ENCODE results near the gene BRD1.

GRCh38 chr22:49738566-49738965 lies 89.1 kb downstream of the BRD1 start:
- TF ChIP-seq, protein P1, sequence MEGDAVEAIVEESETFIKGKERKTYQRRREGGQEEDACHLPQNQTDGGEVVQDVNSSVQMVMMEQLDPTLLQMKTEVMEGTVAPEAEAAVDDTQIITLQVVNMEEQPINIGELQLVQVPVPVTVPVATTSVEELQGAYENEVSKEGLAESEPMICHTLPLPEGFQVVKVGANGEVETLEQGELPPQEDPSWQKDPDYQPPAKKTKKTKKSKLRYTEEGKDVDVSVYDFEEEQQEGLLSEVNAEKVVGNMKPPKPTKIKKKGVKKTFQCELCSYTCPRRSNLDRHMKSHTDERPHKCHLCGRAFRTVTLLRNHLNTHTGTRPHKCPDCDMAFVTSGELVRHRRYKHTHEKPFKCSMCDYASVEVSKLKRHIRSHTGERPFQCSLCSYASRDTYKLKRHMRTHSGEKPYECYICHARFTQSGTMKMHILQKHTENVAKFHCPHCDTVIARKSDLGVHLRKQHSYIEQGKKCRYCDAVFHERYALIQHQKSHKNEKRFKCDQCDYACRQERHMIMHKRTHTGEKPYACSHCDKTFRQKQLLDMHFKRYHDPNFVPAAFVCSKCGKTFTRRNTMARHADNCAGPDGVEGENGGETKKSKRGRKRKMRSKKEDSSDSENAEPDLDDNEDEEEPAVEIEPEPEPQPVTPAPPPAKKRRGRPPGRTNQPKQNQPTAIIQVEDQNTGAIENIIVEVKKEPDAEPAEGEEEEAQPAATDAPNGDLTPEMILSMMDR (IDR thresholded peaks at IDR 0.05 in 4 of 5, conservative IDR thresholded peaks at IDR 0.05 in 1 of 5): no peak
- TF ChIP-seq POLR2A (IDR thresholded peaks at IDR 0.05): no peak

Data from gastrocnemius medialis (tissue), 4 donors.